Endodermal cell (in vitro differentiated cells): ENCODE measurements around the gene TEFM. TPM values are rescaled to one million over a fixed set of nuclear protein-coding genes. Genes with fewer than 3 reads are reported as not detected.

ENCODE experiments used
- DNase-seq: peaks from one replicate; pipeline ENCODE4 v3.0.0-alpha.2; 2017
- H3K27ac ChIP-seq: 2 replicates; pipeline ENCODE4 v1.5.1; 2013; ENCODE audit warnings: mild to moderate bottlenecking, low read depth, low read length, moderate library complexity
- H3K27me3 ChIP-seq: 2 replicates; pipeline ENCODE4 v1.6.1; 2013; ENCODE audit warnings: mild to moderate bottlenecking, low read length, moderate library complexity; ENCODE audit not compliant: insufficient read depth, control insufficient read depth, poor library complexity, severe bottlenecking
- H3K36me3 ChIP-seq: 2 replicates; pipeline ENCODE4 v1.7.0; 2013; ENCODE audit warnings: mild to moderate bottlenecking, low read length, moderate library complexity; ENCODE audit not compliant: control insufficient read depth, insufficient read depth
- H3K4me1 ChIP-seq: one replicate; pipeline ENCODE4 v1.7.0; 2013; ENCODE audit warnings: low read length; ENCODE audit not compliant: control insufficient read depth, insufficient read depth
- H3K4me3 ChIP-seq: 2 replicates; pipeline ENCODE4 v1.5.1; 2013; ENCODE audit warnings: mild to moderate bottlenecking, low read length, moderate library complexity
- H3K9ac ChIP-seq: 2 replicates; pipeline ENCODE4 v1.6.1; 2013; ENCODE audit warnings: mild to moderate bottlenecking, low read length, moderate library complexity; ENCODE audit not compliant: poor library complexity, severe bottlenecking; ENCODE audit errors: extremely low read depth
- H3K9me3 ChIP-seq: 2 replicates; pipeline ENCODE4 v1.6.1; 2013; ENCODE audit warnings: mild to moderate bottlenecking, low read length, moderate library complexity; ENCODE audit not compliant: control insufficient read depth
- H3K27ac Mint-ChIP-seq: 2 replicates; pipeline ENCODE4 v1.8.0; 2020; ENCODE audit warnings: mixed read lengths
- H3K27me3 Mint-ChIP-seq: 2 replicates; pipeline ENCODE4 v1.8.0; 2021; ENCODE audit warnings: mild to moderate bottlenecking, mixed read lengths; ENCODE audit not compliant: insufficient read depth
- H3K36me3 Mint-ChIP-seq: 2 replicates; pipeline ENCODE4 v1.8.0; 2020; ENCODE audit warnings: low read depth, mixed read lengths
- H3K4me1 Mint-ChIP-seq: 2 replicates; pipeline ENCODE4 v1.8.0; 2020; ENCODE audit warnings: mixed read lengths
- H3K4me3 Mint-ChIP-seq: 2 replicates; pipeline ENCODE4 v1.8.0; 2020; ENCODE audit warnings: mild to moderate bottlenecking, moderate library complexity, mixed read lengths
- H3K9me3 Mint-ChIP-seq: 2 replicates; pipeline ENCODE4 v1.8.0; 2020; ENCODE audit warnings: mild to moderate bottlenecking, mixed read lengths
- WGBS, 2 experiments: methylation state at CpG; one replicate each; pipeline versions ENCODE4 v1.1.5 to v1.1.7; 2013; ENCODE audit warnings: missing lambda C conversion rate in 2 of 2, mixed read lengths in 1 of 2; ENCODE audit not compliant: insufficient coverage in 1 of 2, insufficient read length in 1 of 2; 5-methylcytosine and 5-hydroxymethylcytosine counted together
- total RNA-seq, 2 donors: library from RNA; stranded (reverse); fragmentation: NEBNext Ultra II Directional in 1 of 2; extraction: Animal tissue kit (Norgen Biotek cat#: 25700) in 1 of 2; gene quantifications; 2 replicates in 1 of 2; 3 replicates in 1 of 2; pipeline ENCODE4 v1.2.1, GENCODE V29; 2021
- TF ChIP-seq, protein P1 (sequence below): fragments of 200-600 bp; sonication (generic); conservative IDR thresholded peaks from 2 replicates; pipeline ENCODE4 v1.5.0; 2021; ENCODE audit warnings: antibody characterized with exemption, mild to moderate bottlenecking

TEFM gene
- total RNA-seq, 2 donors from 2014 or later: 14.4 to 15.2 TPM

DNA sequence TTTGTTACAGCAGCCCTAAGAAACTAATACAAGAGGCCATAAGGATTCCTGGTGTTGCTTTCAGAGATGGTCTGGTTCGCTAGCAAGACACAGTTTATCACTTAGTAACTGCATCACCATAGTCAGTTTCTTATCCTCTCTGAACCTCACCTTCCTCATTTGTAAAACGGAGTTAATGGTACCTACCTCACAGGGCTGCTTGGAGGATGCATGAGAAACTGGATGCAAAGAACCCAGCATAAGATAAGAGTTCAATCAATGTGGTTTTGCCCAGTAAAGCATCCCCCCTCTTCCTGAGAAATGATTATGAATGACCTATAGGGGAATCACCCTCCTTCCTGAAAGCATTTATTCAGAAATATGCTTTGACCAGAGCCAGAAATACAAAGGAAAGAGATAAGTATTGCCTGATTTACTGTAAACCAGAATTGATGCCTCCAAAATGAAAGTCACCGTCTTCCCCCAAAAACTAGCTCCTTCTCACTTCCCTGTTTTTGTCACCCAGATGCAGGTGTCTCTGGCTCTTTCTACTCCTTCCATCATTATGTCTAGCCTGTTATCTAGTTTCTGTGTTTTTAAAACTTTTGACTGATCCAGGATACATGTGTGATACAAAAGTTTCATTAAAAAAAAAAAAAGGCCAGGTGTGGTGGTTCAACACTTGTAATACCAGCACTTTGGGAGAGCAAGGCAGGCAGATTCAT, 2.8 kb upstream of the TEFM start:
- no peak overlapping the region for H3K27ac Mint-ChIP-seq
- Histone ChIP-seq H3K36me3 (peaks cover 6% of the 10 kb centered on the region), H3K4me1 (no peaks in the 10 kb centered on the region), H3K27ac (no peak overlapping the region), H3K4me3 (no peak overlapping the region), H3K9ac (no peak overlapping the region), H3K9me3 (no peaks in the 10 kb centered on the region), H3K27me3 (no peaks in the 10 kb centered on the region)
- H3K36me3 Mint-ChIP-seq: peaks cover 4% of the 10 kb centered on the region
- no peak overlapping the region for H3K4me3 Mint-ChIP-seq
- no peaks in the 10 kb centered on the region for H3K27me3 Mint-ChIP-seq
- DNase-seq: no peak
- WGBS, 2 experiments: 94 to 100% methylated on average over 2 to 3 of the region's 3 CpGs
- TF ChIP-seq, protein P1, sequence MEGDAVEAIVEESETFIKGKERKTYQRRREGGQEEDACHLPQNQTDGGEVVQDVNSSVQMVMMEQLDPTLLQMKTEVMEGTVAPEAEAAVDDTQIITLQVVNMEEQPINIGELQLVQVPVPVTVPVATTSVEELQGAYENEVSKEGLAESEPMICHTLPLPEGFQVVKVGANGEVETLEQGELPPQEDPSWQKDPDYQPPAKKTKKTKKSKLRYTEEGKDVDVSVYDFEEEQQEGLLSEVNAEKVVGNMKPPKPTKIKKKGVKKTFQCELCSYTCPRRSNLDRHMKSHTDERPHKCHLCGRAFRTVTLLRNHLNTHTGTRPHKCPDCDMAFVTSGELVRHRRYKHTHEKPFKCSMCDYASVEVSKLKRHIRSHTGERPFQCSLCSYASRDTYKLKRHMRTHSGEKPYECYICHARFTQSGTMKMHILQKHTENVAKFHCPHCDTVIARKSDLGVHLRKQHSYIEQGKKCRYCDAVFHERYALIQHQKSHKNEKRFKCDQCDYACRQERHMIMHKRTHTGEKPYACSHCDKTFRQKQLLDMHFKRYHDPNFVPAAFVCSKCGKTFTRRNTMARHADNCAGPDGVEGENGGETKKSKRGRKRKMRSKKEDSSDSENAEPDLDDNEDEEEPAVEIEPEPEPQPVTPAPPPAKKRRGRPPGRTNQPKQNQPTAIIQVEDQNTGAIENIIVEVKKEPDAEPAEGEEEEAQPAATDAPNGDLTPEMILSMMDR: no peak
- no peaks in the 10 kb centered on the region for H3K9me3 Mint-ChIP-seq
- peaks cover 5% of the 10 kb centered on the region for H3K4me1 Mint-ChIP-seq

DNA sequence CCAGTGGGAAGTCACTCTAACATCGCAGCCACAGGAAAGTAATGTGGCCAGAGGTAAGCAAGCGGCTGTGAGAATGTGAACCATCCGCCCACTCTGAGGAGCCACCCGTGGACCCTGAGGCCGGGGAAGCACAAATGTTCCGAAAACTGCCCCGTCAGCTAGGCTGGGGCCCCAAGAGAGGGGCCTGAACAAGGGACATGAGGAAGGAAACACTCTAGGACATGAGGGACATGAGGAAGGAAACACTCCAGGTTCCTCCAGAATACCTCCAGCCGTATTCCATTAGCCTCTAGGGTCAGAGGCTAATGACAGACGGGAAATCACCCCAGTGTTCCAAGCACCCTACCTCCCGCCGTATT, 317 bp downstream of the TEFM start:
- Mint-ChIP-seq H3K4me3 (peak overlapping the region; percentile 79), H3K9me3 (no peaks in the 10 kb centered on the region)

DNA sequence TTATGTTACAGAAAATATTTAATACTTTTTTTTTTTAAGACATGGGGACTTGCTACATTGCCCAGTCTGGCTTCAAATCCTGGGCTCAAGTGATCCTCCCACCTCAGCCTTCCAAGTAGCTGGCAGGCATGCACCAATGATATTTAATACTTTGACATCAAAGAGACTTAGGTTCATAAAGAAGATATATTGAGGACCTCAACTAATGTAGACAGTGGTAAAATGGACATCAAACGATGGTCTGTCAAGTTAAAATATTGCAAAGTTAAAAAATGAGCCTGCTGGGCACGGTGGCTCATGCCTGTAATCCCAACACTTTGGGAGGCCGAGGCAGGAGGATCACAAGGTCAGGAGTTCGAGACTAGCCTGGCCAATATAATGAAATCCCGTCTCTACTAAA, 8.7 kb downstream of the TEFM start:
- no peaks in the 10 kb centered on the region for H3K27me3 Mint-ChIP-seq
- peaks cover 37% of the 10 kb centered on the region for H3K36me3 Mint-ChIP-seq
- no peak overlapping the region for H3K9ac ChIP-seq
- no peaks in the 10 kb centered on the region for H3K4me1 ChIP-seq
- H3K4me3 Mint-ChIP-seq: no peak overlapping the region
- H3K4me1 Mint-ChIP-seq: no peaks in the 10 kb centered on the region
- H3K36me3 ChIP-seq: peaks cover 88% of the 10 kb centered on the region
- no peaks in the 10 kb centered on the region for H3K27me3 ChIP-seq
- TF ChIP-seq, protein P1: no peak
- H3K9me3 Mint-ChIP-seq: no peaks in the 10 kb centered on the region
- H3K4me3 ChIP-seq: no peak overlapping the region
- no peak for DNase-seq
- no peak overlapping the region for H3K27ac Mint-ChIP-seq
- H3K9me3 ChIP-seq: no peaks in the 10 kb centered on the region
- no peak overlapping the region for H3K27ac ChIP-seq
- 92 to 100% methylated on average over 5 of the region's 5 CpGs for WGBS, 2 experiments

More for the DNA sequence above, 317 bp downstream of the TEFM start:
- DNase-seq: no peak
- Histone ChIP-seq H3K4me3 (peak overlapping the region; percentile 89), H3K9ac (peak overlapping the region; percentile 71), H3K36me3 (peaks cover 31% of the 10 kb centered on the region), H3K9me3 (no peaks in the 10 kb centered on the region), H3K4me1 (no peaks in the 10 kb centered on the region), H3K27ac (no peak overlapping the region), H3K27me3 (no peaks in the 10 kb centered on the region)
- Mint-ChIP-seq H3K4me1 (peaks cover 5% of the 10 kb centered on the region), H3K36me3 (peaks cover 12% of the 10 kb centered on the region), H3K27ac (peak overlapping the region; percentile 94), H3K27me3 (no peaks in the 10 kb centered on the region)
- TF ChIP-seq, protein P1: no peak
- WGBS, 2 experiments: 3 to 4% methylated on average over 10 to 11 of the region's 11 CpGs
